Caco-2 (cell line): ENCODE data around the gene WWTR1. TPM values are rescaled to one million over a fixed set of nuclear protein-coding genes. Genes with fewer than 3 reads are reported as not detected.

ENCODE experiments used
- BruUV-seq: library from RNA; stranded (reverse); fragments of 400-500 nt; replicated peaks from 2 replicates; lab custom pipeline; 2021; lab: Mats Ljungman, UMichigan
- CTCF ChIA-PET: fragments of 300-600 bp; sonication (Branson Sonifier 250); formaldehyde crosslinking; loops from one replicate; lab custom pipeline; 2022; ENCODE audit warnings: antibody characterized with exemption; lab: Charles Lee
- POLR2A ChIA-PET: fragments of 300-600 bp; sonication (Branson Sonifier 250); formaldehyde crosslinking; loops from one replicate; lab custom pipeline; 2022; ENCODE audit warnings: antibody characterized with exemption; lab: Charles Lee
- DNase-seq, 2 experiments: peaks; one replicate each; pipeline versions ENCODE4 v3.0.0 to v3.0.0-alpha.2; 2020 to 2022
- H3K27me3 ChIP-seq: replicated peaks from 2 replicates; pipeline ENCODE4 v1.6.0; 2011; ENCODE audit warnings: low read length; ENCODE audit not compliant: control insufficient read depth, insufficient read depth
- H3K36me3 ChIP-seq: 2 replicates; pipeline ENCODE4 v1.5.1; 2011; ENCODE audit warnings: low read length; ENCODE audit not compliant: control insufficient read depth, insufficient read depth
- H3K4me1 ChIP-seq: fragments of 250-450 bp; sonication (Bioruptor Pico); 2 replicates; pipeline ENCODE4 v1.5.1; 2020; ENCODE audit warnings: mild to moderate bottlenecking
- H3K4me3 ChIP-seq: 2 replicates; pipeline ENCODE4 v1.5.1; 2011; ENCODE audit warnings: low read depth, mild to moderate bottlenecking, control low read depth, low read length
- H3K9me3 ChIP-seq: fragments of 250-450 bp; sonication (Bioruptor Pico); 2 replicates; pipeline ENCODE4 v1.5.1; 2020; ENCODE audit warnings: mild to moderate bottlenecking, moderate library complexity
- H3K27ac Mint-ChIP-seq: one replicate; pipeline ENCODE4 v1.8.0; 2022; ENCODE audit warnings: mixed read lengths; ENCODE audit not compliant: unreplicated experiment
- H3K27me3 Mint-ChIP-seq: one replicate; pipeline ENCODE4 v1.8.0; 2022; ENCODE audit warnings: mixed read lengths; ENCODE audit not compliant: insufficient read depth, unreplicated experiment
- H3K36me3 Mint-ChIP-seq: one replicate; pipeline ENCODE4 v1.8.0; 2022; ENCODE audit warnings: mild to moderate bottlenecking, mixed read lengths; ENCODE audit not compliant: insufficient read depth, unreplicated experiment
- H3K4me1 Mint-ChIP-seq: one replicate; pipeline ENCODE4 v1.8.0; 2022; ENCODE audit warnings: low read depth, mixed read lengths; ENCODE audit not compliant: unreplicated experiment
- H3K4me3 Mint-ChIP-seq: one replicate; pipeline ENCODE4 v1.8.0; 2022; ENCODE audit warnings: mild to moderate bottlenecking, moderate library complexity, mixed read lengths; ENCODE audit not compliant: unreplicated experiment
- H3K9me3 Mint-ChIP-seq: one replicate; pipeline ENCODE4 v1.8.0; 2022; ENCODE audit warnings: mixed read lengths; ENCODE audit not compliant: unreplicated experiment
- CTCF ChIP-seq, 2 experiments: fragments of 200-600 bp in 1 of 2; IDR thresholded peaks; 1 replicate in 1 of 2; 2 replicates in 1 of 2; pipeline versions ENCODE4 v1.5.1 to v1.8.0; 2011 to 2022; ENCODE audit warnings: antibody characterized with exemption in 1 of 2, control low read depth in 1 of 2, inconsistent platforms in 1 of 2, low read depth in 1 of 2, low read length in 1 of 2, mild to moderate bottlenecking in 1 of 2, moderate library complexity in 1 of 2; ENCODE audit not compliant: insufficient read depth in 1 of 2, severe bottlenecking in 1 of 2, unreplicated experiment in 1 of 2
- intact Hi-C: fragments of 100-400 bp; cut with micrococcal nuclease; formaldehyde crosslinking; loops from one replicate; pipeline ENCODE4 v1.10.0; 2022; ENCODE audit not compliant: unreplicated experiment
- total RNA-seq: library from RNA; stranded (reverse); gene quantifications from 2 replicates; pipeline ENCODE4 v1.2.3, GENCODE V29; 2022

WWTR1 gene
- total RNA-seq, 1 experiment from 2014 or later, result 16.2 TPM

GRCh38 chr3:149620291-149621020 lies 37.4 kb downstream of the WWTR1 start:
- H3K27me3 Mint-ChIP-seq, result no peaks in the 10 kb centered on the region
- peaks cover 9% of the 10 kb centered on the region for H3K4me1 Mint-ChIP-seq
- no TSS peak for BruUV-seq
- no peaks in the 10 kb centered on the region for H3K36me3 Mint-ChIP-seq
- DNase-seq, result no peak
- Histone ChIP-seq H3K27me3 (no peaks in the 10 kb centered on the region), H3K36me3 (no peaks in the 10 kb centered on the region), H3K4me3 (no peak overlapping the region), H3K4me1 (no peaks in the 10 kb centered on the region), H3K9me3 (no peaks in the 10 kb centered on the region)
- no peak overlapping the region for H3K27ac Mint-ChIP-seq
- TF ChIP-seq CTCF (IDR thresholded peaks at IDR 0.05; ENCODE audit: insufficient read depth in 1 of 2, low read depth in 1 of 2, low read length in 1 of 2, severe bottlenecking in 1 of 2, unreplicated experiment in 1 of 2), result no peak
- ChIA-PET POLR2A (no interaction called here), CTCF (interaction anchor here (0.7 kb wide), 1 partner anchor 440 kb away, joined by 3 read pairs; no protein-coding TSS in a partner anchor)
- no peak overlapping the region for H3K4me3 Mint-ChIP-seq
- intact Hi-C loops, result no loop called here
- no peaks in the 10 kb centered on the region for H3K9me3 Mint-ChIP-seq

- Mint-ChIP-seq H3K4me1 (peaks cover 9% of the 10 kb centered on the region), H3K9me3 (no peaks in the 10 kb centered on the region), H3K36me3 (no peaks in the 10 kb centered on the region), H3K4me3 (no peak overlapping the region), H3K27ac (no peak overlapping the region), H3K27me3 (no peaks in the 10 kb centered on the region)
- TF ChIP-seq CTCF (IDR thresholded peaks at IDR 0.05; ENCODE audit: insufficient read depth in 1 of 2, low read depth in 1 of 2, low read length in 1 of 2, severe bottlenecking in 1 of 2, unreplicated experiment in 1 of 2), result no peak
- Histone ChIP-seq H3K9me3 (no peaks in the 10 kb centered on the region), H3K36me3 (no peaks in the 10 kb centered on the region), H3K4me3 (no peak overlapping the region), H3K4me1 (no peaks in the 10 kb centered on the region), H3K27me3 (no peaks in the 10 kb centered on the region)
- no peak for DNase-seq
- BruUV-seq, result no TSS peak
- ChIA-PET POLR2A (no interaction called here), CTCF (no interaction called here)
- intact Hi-C loops, result no loop called here
Observed at GRCh38 chr3:149619136-149619535, 38.7 kb downstream of the WWTR1 start.

- no peak for DNase-seq
- no peaks in the 10 kb centered on the region for H3K9me3 ChIP-seq
- H3K4me1 ChIP-seq, result no peaks in the 10 kb centered on the region
- no peaks in the 10 kb centered on the region for H3K36me3 ChIP-seq
- ChIA-PET POLR2A (no interaction called here), CTCF (no interaction called here)
- no peak for TF ChIP-seq CTCF (IDR thresholded peaks at IDR 0.05; ENCODE audit: insufficient read depth in 1 of 2, low read depth in 1 of 2, low read length in 1 of 2, severe bottlenecking in 1 of 2, unreplicated experiment in 1 of 2)
- Mint-ChIP-seq H3K9me3 (no peaks in the 10 kb centered on the region), H3K36me3 (no peaks in the 10 kb centered on the region), H3K4me1 (peaks cover 9% of the 10 kb centered on the region), H3K27ac (no peak overlapping the region), H3K27me3 (no peaks in the 10 kb centered on the region), H3K4me3 (no peak overlapping the region)
- H3K4me3 ChIP-seq, result no peak overlapping the region
- H3K27me3 ChIP-seq, result no peaks in the 10 kb centered on the region
- intact Hi-C loops, result no loop called here
- no TSS peak for BruUV-seq
Observed at GRCh38 chr3:149618151-149619123, 39.4 kb downstream of the WWTR1 start.
